Measurements from ENCODE around the gene ASB6. TPM values are rescaled to one million over a fixed set of nuclear protein-coding genes. Genes with fewer than 3 reads are reported as not detected.

ASB6 gene
- total RNA-seq, 1 donor from 2014 or later, result 9.0 TPM

DNA sequence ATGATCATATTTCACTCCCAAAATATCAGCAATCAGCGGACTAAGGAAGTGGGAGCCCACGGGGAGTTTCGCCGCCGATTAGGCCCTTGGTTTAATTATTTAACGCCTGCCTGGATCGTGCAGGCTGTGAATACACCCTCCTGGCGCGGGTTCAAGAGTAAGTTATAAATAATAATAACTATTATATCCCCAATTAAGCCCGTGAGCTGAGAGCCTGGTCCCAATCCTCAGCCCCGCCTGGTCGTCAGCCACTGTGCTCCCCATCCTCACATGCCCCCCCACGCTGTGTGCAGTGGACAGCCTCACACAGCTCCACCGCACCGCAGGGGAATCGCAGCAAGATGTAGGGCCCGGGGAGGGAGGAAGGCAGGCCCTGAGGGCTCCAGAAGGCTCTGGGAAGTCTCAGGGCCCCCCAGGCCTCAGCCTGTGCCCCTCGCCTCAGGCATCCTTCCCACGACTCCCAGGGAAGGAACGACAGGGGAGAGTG is 12.6 kb upstream of the ASB6 start:
- H3K4me3 ChIP-seq, result no peak overlapping the region
- no peaks in the 10 kb centered on the region for H3K9me3 ChIP-seq (replicated peaks)
- intact Hi-C loops (cut with micrococcal nuclease), result no loop called here
- H3K27ac ChIP-seq (replicated peaks), result no peak overlapping the region
- no peaks in the 10 kb centered on the region for H3K36me3 ChIP-seq
- H3K27me3 ChIP-seq (ENCODE audit: low read depth), result peaks cover 7% of the 10 kb centered on the region
- TF ChIP-seq, protein P1, sequence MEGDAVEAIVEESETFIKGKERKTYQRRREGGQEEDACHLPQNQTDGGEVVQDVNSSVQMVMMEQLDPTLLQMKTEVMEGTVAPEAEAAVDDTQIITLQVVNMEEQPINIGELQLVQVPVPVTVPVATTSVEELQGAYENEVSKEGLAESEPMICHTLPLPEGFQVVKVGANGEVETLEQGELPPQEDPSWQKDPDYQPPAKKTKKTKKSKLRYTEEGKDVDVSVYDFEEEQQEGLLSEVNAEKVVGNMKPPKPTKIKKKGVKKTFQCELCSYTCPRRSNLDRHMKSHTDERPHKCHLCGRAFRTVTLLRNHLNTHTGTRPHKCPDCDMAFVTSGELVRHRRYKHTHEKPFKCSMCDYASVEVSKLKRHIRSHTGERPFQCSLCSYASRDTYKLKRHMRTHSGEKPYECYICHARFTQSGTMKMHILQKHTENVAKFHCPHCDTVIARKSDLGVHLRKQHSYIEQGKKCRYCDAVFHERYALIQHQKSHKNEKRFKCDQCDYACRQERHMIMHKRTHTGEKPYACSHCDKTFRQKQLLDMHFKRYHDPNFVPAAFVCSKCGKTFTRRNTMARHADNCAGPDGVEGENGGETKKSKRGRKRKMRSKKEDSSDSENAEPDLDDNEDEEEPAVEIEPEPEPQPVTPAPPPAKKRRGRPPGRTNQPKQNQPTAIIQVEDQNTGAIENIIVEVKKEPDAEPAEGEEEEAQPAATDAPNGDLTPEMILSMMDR (IDR thresholded peaks at IDR 0.05; ENCODE audit: borderline replicate concordance), result no peak
- DNase-seq, result no peak
- H3K4me1 ChIP-seq, result peaks cover 4% of the 10 kb centered on the region

DNA sequence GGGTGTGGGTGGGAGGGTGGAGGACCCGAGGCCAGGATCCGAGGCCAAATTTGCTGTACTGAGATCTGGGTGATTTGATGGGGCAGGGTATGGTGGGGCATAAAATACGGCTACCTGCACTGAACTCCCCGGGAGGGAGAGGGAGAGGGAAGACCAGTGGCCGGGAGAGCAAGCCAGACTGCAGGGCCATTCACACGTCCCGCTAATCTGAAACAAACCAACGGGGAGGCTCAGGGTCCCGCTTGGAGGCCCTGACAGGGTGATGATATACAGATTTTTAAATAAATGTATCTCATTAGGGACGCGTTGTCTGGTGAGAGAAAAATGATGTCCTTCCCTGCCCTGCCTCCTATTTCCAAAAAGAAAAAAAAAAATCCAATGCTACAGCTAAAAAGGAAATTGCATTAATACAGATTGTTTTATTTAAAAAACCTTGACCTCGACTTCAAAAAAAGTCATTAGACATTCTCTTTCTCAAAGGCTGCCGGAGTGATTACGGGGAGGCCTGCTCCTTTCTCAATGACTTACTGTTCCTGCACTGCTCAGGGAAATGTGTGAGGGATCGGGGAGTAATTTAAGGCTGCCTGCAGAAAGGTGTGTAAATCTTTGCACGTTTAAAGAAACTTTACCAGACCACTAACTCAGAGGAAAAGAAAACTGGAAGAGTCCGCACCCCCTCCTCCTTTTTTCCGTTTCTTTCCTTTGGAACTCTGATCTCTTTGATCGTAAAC is 12.0 kb upstream of the ASB6 start:
- intact Hi-C loops (cut with micrococcal nuclease), result no loop called here
- no peak for DNase-seq
- TF ChIP-seq, protein P1 (IDR thresholded peaks at IDR 0.05; ENCODE audit: borderline replicate concordance), result no peak

DNA sequence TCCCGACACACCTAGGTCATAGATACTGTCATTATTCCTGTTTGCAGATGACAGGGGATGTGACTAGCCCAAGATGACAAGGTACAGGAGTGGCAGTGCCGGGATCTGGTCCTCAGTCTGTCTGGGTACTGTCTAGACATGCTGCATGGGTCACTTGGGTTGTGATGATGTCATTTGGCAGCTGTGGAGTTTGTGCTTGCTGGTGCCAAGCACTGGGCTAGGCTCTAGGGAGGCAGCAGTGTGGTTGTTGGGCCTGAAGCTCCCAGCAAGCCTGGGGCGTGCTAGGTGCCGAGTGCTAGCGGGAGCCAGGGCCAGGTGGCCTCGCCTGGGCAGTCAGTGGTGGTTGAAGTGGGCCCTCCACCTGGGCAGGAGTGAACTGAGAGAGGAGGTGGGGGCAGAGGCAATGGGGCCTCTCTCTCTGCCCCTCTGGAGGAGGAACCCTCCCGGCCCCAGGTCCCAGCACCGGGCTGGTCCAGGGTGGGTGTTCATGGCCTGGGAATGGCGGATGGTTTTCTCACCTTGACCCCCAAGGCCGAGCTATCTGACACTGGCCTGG is 8.8 kb upstream of the ASB6 start:
- H3K27ac ChIP-seq (replicated peaks), result no peak overlapping the region
- H3K36me3 ChIP-seq, result no peaks in the 10 kb centered on the region
- no peaks in the 10 kb centered on the region for H3K9me3 ChIP-seq (replicated peaks)
- H3K4me3 ChIP-seq, result no peak overlapping the region
- peaks cover 4% of the 10 kb centered on the region for H3K4me1 ChIP-seq
- peaks cover 6% of the 10 kb centered on the region for H3K27me3 ChIP-seq (ENCODE audit: low read depth)
- TF ChIP-seq, protein P1 (IDR thresholded peaks at IDR 0.05; ENCODE audit: borderline replicate concordance), result no peak
- intact Hi-C loops (cut with micrococcal nuclease), result no loop called here
- no peak for DNase-seq

More for the DNA sequence above, 12.0 kb upstream of the ASB6 start:
- Histone ChIP-seq H3K4me1 (peaks cover 4% of the 10 kb centered on the region), H3K9me3 (replicated peaks) (no peaks in the 10 kb centered on the region), H3K27ac (replicated peaks) (no peak overlapping the region), H3K4me3 (no peak overlapping the region), H3K36me3 (no peaks in the 10 kb centered on the region), H3K27me3 (ENCODE audit: low read depth) (peaks cover 12% of the 10 kb centered on the region)

DNA sequence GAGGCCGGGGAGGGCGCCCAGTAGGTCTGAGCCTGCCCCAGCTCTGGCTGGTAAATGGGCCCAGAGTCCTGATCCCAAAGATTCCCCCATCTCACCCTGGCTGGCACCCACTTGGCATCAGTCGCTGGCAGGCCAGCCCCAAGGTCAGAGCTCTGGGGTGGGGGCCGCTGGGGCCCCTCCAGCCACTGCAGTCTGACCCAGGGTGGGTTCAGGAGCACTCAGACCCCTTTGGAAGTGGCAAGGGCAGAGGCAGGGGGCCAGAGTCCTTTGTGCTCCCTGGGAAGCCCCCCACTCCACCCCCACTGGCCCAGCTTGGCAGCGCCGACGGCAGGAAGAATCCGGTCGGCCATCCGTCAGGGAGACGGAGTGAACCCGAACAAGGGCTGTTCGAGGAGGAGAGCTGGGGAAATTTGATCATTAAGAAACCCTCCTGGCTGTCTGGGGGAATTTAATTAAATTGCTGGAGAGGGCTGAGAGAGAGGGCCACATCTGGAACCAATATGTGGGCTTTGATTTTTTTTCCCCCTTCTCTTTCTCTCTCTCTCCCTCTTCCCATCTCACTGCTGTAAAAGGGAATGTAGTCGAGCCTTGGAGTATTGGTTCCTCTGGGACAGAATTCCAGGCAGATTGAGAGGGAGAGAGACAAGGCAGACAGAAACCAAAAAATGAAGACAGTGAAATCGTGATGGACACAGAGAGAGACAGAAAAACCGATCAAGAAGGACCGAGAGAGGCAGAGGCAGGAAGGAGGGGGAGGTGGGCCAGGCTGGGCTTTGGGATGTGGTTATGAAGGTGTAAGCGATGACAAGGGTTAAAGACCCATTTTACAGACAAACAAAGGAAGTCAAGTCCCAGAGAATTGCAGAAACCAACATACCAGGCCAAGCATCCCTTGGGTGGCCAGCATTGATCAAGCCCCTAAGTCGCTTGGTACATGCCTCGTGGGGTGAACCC is 8.1 kb upstream of the ASB6 start:
- no peak for DNase-seq
- Histone ChIP-seq H3K9me3 (replicated peaks) (no peaks in the 10 kb centered on the region), H3K36me3 (no peaks in the 10 kb centered on the region), H3K4me3 (no peak overlapping the region), H3K27me3 (ENCODE audit: low read depth) (peaks cover 6% of the 10 kb centered on the region), H3K4me1 (peaks cover 4% of the 10 kb centered on the region), H3K27ac (replicated peaks) (no peak overlapping the region)
- TF ChIP-seq, protein P1 (IDR thresholded peaks at IDR 0.05; ENCODE audit: borderline replicate concordance), result no peak
- intact Hi-C loops (cut with micrococcal nuclease), result loop anchor here (10.0 kb wide), 1 partner anchor 135 kb away; no protein-coding TSS in a partner anchor

DNA sequence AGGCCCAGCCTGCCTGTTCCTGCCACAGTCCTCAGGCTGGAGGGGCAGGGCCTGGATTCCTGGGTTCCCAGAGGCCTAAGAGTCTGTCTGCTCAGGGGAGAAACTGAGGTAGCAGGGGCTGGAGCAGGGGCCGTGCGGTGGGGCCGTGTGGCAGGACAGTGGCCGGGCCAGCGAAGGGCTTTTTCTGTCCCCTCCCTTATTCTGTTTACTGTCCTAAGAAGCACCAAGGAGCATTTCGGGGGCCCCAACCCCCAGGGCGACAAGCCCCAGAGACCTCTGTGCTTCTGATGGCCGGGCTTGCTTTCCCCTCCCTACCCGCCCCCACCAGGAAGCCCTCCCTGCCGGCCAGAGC is 6.8 kb upstream of the ASB6 start:
- Histone ChIP-seq H3K27ac (replicated peaks) (no peak overlapping the region), H3K27me3 (ENCODE audit: low read depth) (peaks cover 6% of the 10 kb centered on the region), H3K4me1 (no peaks in the 10 kb centered on the region), H3K4me3 (no peak overlapping the region), H3K36me3 (no peaks in the 10 kb centered on the region), H3K9me3 (replicated peaks) (no peaks in the 10 kb centered on the region)
- no peak for DNase-seq
- TF ChIP-seq, protein P1 (IDR thresholded peaks at IDR 0.05; ENCODE audit: borderline replicate concordance), result no peak
- intact Hi-C loops (cut with micrococcal nuclease), result loop anchor here (10.0 kb wide), 1 partner anchor 136 kb away; no protein-coding TSS in a partner anchor

Data from left ventricle myocardium inferior (tissue), 1 donor.